ENCODE data around the gene RPS3.

GRCh38 chr11:75400146-75400865, 988 bp downstream of the RPS3 start:
- TF ChIP-seq, protein P1, sequence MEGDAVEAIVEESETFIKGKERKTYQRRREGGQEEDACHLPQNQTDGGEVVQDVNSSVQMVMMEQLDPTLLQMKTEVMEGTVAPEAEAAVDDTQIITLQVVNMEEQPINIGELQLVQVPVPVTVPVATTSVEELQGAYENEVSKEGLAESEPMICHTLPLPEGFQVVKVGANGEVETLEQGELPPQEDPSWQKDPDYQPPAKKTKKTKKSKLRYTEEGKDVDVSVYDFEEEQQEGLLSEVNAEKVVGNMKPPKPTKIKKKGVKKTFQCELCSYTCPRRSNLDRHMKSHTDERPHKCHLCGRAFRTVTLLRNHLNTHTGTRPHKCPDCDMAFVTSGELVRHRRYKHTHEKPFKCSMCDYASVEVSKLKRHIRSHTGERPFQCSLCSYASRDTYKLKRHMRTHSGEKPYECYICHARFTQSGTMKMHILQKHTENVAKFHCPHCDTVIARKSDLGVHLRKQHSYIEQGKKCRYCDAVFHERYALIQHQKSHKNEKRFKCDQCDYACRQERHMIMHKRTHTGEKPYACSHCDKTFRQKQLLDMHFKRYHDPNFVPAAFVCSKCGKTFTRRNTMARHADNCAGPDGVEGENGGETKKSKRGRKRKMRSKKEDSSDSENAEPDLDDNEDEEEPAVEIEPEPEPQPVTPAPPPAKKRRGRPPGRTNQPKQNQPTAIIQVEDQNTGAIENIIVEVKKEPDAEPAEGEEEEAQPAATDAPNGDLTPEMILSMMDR (IDR thresholded peaks at IDR 0.05; ENCODE audit: low read depth, low read length, poor library complexity, severe bottlenecking) = no peak
- TF ChIP-seq EZH2phosphoT487 (IDR thresholded peaks at IDR 0.05; ENCODE audit: borderline replicate concordance, low read length) = no peak
